Measurements from ENCODE around the gene TENT5C. TPM values are rescaled to one million over a fixed set of nuclear protein-coding genes. Genes with fewer than 3 reads are reported as not detected.
A peak's percentile ranks its signal among the peaks of the same experiment; 100 is the strongest.

Gene TENT5C
- total and polyA plus RNA-seq, 9 of the 15 experiments (the other 6 are each of a cell fraction or from before 2014, with no cell fraction given): 1.8 to 7.7 (median 4.0) TPM

DNA sequence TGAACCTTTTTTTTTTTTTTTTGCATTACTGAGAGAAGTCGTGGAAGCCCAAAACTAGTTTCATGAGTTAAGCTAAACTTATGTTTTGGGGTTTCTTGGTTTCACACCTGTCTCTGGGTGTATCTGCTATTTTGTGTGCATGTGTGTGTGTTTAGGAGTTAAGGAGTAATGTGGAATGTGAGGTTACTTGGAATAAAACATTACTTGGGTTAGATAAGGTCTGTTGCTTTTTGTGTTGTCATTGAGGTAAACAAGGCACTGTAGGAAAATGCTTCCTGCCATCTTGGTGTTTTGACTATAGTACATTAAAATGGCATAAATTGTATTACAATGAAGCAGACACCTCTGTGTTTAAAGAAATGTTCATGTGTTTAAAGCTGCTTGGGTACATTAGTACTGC lies 2.9 kb downstream of the TENT5C start (continued):
- TF ChIP-seq, protein P1, sequence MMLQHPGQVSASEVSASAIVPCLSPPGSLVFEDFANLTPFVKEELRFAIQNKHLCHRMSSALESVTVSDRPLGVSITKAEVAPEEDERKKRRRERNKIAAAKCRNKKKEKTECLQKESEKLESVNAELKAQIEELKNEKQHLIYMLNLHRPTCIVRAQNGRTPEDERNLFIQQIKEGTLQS (IDR thresholded peaks at IDR 0.05): no peak
- TF ChIP-seq, protein P1 (CRISPR knock-in tag; conservative IDR thresholded peaks at IDR 0.05): no peak
- TF ChIP-seq, protein P2, sequence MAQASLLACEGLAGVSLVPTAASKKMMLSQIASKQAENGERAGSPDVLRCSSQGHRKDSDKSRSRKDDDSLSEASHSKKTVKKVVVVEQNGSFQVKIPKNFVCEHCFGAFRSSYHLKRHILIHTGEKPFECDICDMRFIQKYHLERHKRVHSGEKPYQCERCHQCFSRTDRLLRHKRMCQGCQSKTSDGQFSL (CRISPR knock-in tag; IDR thresholded peaks at IDR 0.05): no peak
- TF ChIP-seq, protein P2 (tag; IDR thresholded peaks at IDR 0.05): no peak
- TF ChIP-seq HMG20A (CRISPR knock-in tag; conservative IDR thresholded peaks at IDR 0.05) (no peak), FOXM1 (IDR thresholded peaks at IDR 0.05; ENCODE audit: low read depth) (0 out of 2 replicates have a peak, but pooled peaks have one; percentile 7), FOXM1 (CRISPR knock-in tag; IDR thresholded peaks at IDR 0.05; ENCODE audit: low read depth) (no peak), NR4A1 (CRISPR knock-in tag; IDR thresholded peaks at IDR 0.05) (no peak), NR4A1 (tag; IDR thresholded peaks at IDR 0.05) (no peak), SRSF3 (IDR thresholded peaks at IDR 0.05; ENCODE audit: insufficient read depth, low read length) (no peak)
- TF ChIP-seq, protein P3, sequence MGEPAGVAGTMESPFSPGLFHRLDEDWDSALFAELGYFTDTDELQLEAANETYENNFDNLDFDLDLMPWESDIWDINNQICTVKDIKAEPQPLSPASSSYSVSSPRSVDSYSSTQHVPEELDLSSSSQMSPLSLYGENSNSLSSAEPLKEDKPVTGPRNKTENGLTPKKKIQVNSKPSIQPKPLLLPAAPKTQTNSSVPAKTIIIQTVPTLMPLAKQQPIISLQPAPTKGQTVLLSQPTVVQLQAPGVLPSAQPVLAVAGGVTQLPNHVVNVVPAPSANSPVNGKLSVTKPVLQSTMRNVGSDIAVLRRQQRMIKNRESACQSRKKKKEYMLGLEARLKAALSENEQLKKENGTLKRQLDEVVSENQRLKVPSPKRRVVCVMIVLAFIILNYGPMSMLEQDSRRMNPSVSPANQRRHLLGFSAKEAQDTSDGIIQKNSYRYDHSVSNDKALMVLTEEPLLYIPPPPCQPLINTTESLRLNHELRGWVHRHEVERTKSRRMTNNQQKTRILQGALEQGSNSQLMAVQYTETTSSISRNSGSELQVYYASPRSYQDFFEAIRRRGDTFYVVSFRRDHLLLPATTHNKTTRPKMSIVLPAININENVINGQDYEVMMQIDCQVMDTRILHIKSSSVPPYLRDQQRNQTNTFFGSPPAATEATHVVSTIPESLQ (CRISPR knock-in tag; IDR thresholded peaks at IDR 0.05): no peak

Measured in K562 (cell line).